Measurements from ENCODE around the gene UTP4. TPM values are rescaled to one million over a fixed set of nuclear protein-coding genes. Genes with fewer than 3 reads are reported as not detected.
A peak's percentile ranks its signal among the peaks of the same experiment; 100 is the strongest.
"Not testable (repeated sequence)": the region's sequence is repeated elsewhere in the genome, so short reads cannot be mapped to it uniquely, and the experiment has no call there.

Gene UTP4
- total RNA-seq, 1 experiment from 2014 or later: 72.3 TPM

DNA sequence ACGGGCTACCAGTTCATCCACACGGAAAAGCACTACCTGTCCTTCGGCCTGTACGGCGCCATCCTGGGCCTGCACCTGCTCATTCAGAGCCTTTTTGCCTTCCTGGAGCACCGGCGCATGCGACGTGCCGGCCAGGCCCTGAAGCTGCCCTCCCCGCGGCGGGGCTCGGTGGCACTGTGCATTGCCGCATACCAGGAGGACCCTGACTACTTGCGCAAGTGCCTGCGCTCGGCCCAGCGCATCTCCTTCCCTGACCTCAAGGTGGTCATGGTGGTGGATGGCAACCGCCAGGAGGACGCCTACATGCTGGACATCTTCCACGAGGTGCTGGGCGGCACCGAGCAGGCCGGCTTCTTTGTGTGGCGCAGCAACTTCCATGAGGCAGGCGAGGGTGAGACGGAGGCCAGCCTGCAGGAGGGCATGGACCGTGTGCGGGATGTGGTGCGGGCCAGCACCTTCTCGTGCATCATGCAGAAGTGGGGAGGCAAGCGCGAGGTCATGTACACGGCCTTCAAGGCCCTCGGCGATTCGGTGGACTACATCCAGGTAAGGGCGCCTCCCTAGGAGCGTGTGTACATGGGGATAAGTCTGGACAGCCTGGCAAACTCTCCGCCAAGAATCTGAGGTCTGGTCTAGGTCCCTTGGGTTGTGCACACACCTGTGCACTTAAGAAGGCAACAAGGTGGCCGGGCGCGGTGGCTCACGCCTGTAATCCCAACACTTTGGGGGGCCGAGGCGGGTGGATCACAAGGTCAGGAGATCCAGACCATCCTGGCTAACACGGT, 22.8 kb upstream of the UTP4 start:
- DNase-seq (ENCODE audit: low read depth): no peak

DNA sequence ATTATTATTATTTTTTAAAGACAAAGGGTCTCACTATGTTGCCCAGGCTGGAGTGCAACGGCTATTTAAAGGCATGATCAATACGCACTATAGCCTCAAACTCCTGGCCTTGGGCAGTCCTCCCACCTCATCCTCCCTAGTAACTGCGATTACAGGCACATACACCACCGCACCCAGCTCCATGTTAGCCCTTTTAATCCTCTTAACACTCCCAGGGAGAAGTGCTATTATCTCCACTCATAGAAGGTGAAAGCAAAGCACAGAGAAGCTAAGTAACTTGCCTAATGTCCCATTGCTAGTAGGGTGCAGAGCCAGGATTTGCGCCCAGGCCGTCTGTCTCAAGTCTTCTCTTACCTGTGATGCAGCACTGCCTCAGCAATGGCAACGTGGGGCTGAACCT, 22.0 kb upstream of the UTP4 start:
- DNase-seq (ENCODE audit: low read depth): no peak

DNA sequence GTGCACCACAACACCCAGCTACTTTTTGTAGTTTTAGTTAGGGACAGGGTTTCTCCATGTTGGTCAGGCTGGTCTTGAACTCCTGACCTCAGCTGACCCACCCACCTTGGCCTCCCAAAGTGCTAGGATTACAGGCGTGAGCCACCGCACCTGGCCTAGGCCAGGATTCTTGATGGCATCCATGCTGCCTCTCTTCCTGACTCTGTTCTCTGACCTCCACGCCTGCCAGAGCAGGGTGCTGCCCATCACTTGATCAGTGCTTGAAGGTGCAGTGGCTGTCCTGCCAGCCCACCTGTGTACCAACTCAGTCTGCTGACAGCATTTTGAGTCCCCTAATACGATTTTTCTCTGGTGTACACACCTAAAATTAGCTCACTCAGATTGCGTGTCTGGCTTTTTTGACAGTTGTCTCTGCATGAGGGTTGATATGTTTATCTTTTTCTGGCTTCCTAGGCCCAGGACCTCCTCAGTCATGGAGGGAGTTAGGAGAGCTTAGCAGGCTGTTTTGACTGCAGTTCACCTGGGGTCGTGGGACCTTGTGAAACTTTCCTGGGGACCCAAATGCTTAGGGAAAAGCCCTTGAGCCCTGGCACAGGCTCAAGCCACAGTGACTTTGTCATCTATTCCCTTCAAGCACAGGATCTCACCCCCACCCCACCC, 21.1 kb upstream of the UTP4 start:
- DNase-seq (ENCODE audit: low read depth): no peak

DNA sequence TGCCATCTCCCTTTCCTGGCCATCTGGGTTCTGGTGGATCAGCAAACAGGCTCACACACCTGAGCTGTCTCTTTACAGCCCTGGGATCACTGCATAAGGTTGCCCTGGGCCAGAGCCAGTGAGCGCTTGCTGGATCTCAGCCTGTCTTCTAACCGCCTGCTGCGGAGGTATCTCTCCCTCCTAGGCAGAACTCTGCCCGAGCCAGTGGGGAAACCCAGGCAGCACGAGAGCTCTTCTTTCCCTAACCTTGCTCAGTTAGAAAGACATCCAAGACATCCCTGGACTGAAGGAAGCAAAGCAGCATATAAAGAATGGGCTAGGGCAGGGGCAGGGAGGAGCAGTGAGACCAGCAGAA, 20.6 kb upstream of the UTP4 start:
- DNase-seq (ENCODE audit: low read depth): no peak

DNA sequence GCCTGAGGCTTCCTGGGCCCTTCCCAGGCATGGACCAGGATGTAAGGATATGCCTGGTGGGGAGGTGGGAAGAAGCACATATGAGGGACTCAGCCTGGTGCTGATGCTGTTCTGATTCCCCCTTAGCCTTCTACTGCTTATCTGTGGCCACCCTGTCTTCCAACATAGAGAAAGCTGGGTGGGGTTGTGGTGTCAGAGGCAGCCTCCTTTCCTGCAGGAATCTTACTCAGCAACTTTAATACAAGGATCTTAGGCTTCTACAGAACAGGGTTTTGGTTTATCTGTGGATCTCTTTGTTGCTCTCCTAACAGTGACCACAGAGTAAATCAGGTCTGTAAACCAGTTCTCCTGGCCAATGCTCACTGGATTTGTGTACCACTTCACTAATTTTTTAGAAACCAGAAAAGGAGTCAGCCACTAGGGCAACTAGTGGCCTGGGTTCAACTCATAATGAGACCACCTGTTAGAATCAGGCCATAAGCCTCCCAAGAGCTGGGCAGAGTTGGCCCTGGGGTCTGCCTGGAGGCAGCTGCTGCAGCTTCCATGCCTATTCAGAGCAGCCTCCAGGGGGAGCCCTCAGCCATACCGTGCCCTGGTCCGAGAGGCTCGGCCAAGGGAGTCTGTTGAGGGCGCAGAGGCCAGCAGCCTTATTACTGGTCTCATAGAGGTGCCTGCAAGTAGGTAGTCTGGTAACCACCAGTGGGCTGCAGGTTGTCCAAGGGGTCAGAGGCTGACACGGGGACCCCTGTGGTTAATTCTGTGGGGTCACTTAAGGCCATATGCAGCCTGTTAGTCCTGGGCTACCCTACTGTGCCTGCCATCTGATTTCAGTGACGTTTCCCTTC, 19.9 kb upstream of the UTP4 start:
- DNase-seq (ENCODE audit: low read depth): peak; percentile 21

DNA sequence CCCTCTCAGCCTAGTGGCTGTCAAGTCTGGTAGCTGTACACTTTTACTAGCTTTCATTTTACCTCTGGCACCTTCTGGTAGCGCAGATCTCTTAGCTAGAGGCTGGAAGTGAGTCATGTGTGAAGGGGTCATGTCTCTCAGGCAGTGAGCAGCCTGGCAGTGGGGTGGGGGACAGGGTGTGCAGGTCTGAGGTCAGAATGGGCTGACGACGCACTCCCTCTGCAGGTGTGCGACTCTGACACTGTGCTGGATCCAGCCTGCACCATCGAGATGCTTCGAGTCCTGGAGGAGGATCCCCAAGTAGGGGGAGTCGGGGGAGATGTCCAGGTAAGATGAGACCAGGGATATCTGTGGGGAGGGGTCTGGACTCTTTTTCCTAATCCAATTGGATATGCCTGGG, 19.2 kb upstream of the UTP4 start:
- DNase-seq (ENCODE audit: low read depth): no peak

DNA sequence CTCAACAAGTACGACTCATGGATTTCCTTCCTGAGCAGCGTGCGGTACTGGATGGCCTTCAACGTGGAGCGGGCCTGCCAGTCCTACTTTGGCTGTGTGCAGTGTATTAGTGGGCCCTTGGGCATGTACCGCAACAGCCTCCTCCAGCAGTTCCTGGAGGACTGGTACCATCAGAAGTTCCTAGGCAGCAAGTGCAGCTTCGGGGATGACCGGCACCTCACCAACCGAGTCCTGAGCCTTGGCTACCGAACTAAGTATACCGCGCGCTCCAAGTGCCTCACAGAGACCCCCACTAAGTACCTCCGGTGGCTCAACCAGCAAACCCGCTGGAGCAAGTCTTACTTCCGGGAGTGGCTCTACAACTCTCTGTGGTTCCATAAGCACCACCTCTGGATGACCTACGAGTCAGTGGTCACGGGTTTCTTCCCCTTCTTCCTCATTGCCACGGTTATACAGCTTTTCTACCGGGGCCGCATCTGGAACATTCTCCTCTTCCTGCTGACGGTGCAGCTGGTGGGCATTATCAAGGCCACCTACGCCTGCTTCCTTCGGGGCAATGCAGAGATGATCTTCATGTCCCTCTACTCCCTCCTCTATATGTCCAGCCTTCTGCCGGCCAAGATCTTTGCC, 18.0 kb upstream of the UTP4 start:
- peak; percentile 15 for DNase-seq (ENCODE audit: low read depth)

DNA sequence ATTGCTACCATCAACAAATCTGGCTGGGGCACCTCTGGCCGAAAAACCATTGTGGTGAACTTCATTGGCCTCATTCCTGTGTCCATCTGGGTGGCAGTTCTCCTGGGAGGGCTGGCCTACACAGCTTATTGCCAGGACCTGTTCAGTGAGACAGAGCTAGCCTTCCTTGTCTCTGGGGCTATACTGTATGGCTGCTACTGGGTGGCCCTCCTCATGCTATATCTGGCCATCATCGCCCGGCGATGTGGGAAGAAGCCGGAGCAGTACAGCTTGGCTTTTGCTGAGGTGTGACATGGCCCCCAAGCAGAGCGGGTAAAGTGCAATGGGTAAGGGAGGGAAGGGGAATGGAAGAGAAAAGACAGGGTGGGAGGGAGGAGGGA, 17.5 kb upstream of the UTP4 start:
- DNase-seq (ENCODE audit: low read depth): no peak

DNA sequence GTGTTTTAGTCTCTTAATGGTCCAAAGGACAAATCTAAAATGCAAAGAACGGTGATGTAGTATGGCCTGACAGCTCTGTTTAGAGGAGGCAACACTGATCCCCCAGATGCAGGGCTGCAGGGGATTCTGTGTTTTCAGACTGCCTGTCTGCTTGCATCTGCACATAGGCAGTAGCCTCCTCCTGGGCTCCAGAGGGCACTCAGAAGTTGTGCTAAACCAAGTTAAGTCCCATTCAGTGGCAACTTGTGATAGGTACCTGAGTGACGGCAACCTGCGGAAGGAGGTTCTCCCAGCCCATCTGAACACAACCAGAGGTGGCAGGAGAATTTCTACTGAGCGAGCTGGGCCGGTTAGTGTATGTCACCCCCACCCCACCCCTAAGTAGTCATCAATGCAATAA, 17.1 kb upstream of the UTP4 start:
- no peak for DNase-seq (ENCODE audit: low read depth)

DNA sequence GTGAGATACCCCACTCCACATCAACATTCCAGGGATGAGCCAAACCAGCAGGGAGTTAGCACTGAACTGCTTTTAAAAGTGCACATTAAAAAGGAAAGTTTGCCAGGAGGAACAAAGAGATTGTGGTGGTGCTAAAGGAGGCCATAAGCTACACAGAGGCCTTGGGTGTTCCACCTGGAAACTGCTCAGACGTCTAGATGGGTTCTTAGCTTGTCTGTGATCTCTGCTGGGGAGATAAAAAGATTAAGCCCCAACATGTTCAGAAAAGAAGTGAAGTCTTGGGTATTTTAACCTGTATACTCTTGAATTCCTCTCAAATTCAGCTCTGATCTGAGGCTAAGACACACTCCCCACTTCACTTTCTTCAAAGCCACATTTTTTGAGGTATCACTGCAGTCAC, 16.6 kb upstream of the UTP4 start:
- DNase-seq (ENCODE audit: low read depth): no peak

DNA sequence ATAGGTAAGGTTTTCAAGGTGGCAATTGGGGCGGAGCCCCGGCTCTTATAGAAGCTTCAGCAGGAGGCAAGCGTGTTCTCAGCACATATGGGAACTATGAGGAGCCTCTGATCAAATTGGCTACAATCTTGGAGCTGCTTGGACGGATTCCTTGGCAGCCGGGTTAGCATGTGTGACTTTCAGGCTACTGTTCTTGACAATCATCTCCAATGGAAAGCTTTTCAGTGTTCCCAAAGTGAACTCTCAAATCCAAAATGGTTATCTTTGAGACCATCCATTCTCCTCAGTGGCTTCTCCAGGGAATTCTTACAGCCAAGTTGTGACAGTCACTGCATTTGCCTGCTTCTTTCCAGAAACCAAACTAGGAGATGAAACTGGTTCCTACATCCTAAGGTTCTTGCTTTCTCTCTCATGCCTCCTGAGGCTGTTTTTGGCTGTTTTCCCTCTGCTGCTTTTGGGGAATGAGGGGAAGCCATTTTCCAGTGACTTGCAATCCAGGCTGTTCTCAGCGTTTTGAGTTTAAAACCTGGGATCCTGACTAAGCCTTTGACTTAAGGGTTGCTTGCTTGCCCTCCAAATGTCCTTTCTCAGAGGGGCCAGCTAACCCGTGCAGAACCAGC, 16.1 kb upstream of the UTP4 start:
- no peak for DNase-seq (ENCODE audit: low read depth)

DNA sequence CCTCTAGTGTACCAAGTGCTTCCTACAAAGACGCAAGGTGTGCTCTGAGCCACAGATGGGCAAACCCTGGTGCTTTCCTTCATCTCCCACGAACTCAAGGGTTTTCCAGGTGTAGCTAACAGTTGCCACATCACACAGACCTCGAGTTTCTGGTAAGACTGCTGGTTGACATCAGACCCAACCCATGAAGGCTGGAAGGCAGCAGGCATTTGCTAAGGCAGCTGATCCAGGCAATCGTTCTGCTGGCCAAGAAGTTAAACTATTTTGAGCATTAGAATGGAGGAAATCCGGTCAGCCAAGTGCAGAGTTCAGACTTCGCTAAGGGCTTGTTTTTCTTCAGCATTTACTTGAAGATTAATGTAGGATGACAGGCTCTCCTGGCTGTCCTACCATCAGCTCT, 15.5 kb upstream of the UTP4 start:
- DNase-seq (ENCODE audit: low read depth): no peak

DNA sequence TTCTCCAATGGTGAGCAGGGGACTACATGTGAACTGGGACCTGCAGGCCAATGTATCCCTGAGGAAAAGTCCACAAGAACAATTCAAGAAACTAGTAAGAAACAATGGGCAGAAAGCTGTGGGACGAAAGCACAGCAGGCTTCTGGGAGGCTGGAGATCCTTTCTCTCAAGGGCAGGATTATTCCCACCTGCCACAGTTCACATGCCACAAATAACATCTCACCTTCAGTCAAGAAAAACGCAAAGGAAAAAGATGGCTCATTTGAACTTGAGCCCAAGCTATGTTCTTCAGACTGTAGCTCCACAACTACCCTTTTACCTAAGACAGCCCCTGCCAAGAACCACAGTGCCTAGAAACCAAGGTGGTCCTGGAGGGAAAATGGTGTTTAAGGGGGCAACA, 14.0 kb upstream of the UTP4 start:
- DNase-seq (ENCODE audit: low read depth): no peak

DNA sequence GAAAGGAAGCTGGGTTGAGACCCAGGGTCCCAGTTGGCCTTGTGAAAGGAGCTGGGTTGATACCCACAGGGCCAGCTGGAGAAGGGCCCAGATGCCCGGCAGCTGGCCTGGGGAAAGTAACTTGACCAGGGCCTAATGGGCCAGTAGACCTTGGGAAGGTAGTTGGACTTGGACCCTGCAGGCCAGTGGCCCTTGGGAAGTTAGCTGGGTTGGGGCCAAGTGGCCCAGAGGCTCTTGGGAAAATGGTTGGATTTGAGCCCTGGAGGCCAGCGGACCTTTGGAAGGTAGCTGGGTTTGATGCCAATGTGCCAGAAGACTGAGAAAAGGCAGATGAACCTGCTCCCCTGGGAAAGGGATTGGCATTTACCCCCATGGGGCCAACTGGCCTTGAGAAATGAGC, 13.5 kb upstream of the UTP4 start:
- no peak for DNase-seq (ENCODE audit: low read depth)

DNA sequence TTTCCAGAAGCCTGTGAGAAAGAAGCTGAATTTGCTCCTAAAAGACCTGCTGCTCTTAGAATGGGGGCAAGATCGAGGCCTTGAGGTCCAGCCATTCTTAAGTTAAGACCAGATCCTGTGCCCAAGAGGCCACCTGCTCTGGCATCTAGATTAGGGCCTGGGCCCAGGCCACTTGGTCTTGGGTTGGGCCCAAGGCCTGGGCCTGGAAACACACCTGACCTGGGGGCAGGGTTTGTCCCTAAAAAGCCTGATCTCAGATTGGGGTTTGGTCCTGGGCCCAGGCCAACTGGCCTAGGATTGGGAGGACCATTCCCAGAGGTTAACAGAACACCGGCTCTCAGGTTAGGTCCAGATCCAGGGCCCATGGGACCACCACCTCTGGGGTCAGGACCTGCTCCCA, 12.9 kb upstream of the UTP4 start:
- no peak for DNase-seq (ENCODE audit: low read depth)

DNA sequence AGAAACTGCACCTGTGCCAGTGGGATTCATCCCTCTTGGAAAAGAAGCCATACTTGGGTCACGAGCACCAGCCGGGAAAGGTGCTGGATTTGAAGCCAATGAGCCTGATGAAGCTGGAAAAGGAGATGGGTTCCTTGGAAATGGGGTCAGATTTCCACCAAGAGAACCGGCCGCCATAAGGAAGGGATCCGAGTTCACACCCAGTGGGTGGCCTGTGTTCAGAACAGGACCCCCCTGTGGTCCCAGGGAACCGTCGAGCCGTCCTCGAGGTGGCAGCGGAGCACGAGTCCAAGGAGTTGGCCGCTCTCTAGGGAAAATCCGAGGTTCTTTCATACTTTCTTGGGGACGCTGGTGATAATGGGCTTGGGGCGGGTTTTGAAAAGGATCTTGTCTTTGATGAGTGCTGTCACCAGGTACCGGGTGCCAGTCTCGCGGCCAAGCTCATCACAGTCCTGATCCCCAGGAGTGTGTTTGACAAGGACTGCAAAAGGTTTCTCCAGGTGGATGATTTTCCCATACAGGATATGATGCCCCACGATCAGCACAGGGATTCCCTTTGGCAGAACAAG, 12.3 kb upstream of the UTP4 start:
- DNase-seq (ENCODE audit: low read depth): no peak

DNA sequence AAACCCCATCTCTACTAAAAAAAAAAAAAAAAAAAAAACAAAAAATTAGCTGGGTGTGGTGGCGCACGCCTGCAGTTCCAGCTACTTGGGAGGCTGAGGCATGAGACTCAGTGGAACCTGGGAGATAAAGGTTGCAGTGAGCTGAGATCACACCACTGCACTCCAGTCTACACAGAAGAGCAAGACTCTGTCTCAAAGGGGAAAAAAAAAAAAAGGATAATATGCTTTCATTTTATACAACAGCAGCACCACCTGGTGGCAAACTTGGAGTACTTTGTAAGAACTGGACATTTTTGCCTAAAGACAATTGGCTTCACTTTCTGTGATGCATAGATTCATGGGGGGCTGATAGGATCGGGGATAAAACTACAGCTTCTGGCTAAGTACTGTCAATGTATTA, 8.5 kb upstream of the UTP4 start:
- peak; percentile 57 for DNase-seq (ENCODE audit: low read depth)

DNA sequence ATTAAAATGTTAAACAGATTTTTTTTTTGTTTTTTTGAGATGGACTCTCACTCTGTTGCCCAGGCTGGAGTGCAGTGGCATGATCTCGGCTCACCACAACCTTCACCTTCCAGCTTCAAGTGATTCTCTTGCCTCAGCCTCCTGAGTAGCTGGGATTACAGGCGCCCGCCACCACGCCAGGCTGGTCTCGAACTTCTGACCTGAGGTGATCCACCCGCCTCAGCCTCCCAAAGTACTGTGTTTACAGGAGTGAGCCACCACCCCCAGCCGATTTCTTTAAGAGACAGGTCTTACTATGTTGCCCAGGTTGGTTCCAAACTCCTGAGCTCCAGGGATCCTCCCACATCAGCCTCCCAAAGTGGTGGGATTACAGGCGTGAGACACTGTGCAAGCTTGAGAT, 8.0 kb upstream of the UTP4 start:
- not testable (repeated sequence) for DNase-seq (ENCODE audit: low read depth)

DNA sequence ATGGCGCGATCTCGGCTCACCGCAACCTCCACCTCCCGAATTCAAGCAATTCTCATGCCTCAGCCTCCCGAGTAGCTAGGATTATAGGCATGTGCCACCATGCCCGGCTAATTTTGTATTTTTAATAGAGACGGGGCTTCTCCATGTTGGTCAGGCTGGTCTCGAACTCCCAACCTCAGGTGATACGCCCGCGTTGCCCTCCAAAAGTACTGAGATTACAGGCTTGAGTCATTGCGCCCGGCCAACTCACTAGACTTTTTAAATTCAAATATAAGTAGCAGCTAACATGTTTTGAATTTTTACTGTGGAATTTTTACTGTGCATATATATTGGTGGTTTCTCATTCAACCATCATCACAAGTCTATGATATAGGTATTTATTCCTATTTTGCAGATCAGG, 7.5 kb upstream of the UTP4 start:
- not testable (repeated sequence) for DNase-seq (ENCODE audit: low read depth)

DNA sequence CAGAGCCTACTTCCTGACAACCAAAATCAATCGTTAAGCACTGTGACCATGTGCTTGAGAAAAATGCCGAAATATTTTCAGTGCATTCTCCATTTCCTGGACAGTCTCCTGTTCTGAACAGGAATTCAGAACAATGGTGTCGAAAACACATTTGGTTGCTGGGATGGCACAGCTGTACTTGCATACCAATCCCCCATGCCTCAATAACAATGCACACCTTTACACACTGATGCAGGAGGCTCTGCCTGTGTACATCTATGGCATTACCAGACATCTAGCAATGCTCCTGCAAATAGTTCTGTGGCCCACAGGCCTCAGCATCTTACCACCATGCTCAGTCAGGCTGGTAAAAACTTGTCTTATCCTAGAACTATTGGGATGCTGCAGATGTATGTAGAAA, 6.2 kb upstream of the UTP4 start:
- no peak for DNase-seq (ENCODE audit: low read depth)

DNA sequence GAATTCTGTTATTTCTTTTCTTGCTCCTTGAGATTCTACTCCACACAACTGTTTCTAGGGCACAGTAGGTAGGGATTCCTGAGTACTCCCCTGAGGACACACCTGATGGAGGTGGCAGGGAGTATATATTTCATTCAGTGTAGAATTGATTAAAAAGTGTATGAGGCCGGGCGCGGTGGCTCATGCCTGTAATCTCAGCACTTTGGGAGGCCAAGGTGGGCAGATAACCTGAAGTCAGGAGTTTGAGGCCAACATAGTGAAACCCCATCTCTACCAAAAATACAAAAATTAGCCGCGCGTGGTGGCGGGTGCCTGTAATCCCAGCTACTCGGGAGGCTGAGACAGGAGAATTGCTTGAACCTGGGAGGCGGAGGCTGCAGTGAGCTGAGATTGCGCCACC, 5.6 kb upstream of the UTP4 start:
- not testable (repeated sequence) for DNase-seq (ENCODE audit: low read depth)
